SK-N-SH (cell line): ENCODE data around the gene DUSP16. TPM values are rescaled to one million over a fixed set of nuclear protein-coding genes. Genes with fewer than 3 reads are reported as not detected.
A peak's percentile ranks its signal among the peaks of the same experiment; 100 is the strongest.

ENCODE experiments used
- CTCF ChIA-PET: fragments of 300-600, 350-600 bp; formaldehyde crosslinking; extraction: SDS; loops from one replicate; lab custom pipeline; 2021; lab: Yijun Ruan, JAX
- POLR2A ChIA-PET: fragments of 350-600 bp; sonication (Branson Sonifier 250); formaldehyde crosslinking; extraction: SDS; loops from one replicate; lab custom pipeline; 2020; ENCODE audit warnings: antibody characterized with exemption, inconsistent platforms; lab: Yijun Ruan, JAX
- DNase-seq: peaks from one replicate; pipeline ENCODE4 v3.0.0; 2012
- H2AFZ ChIP-seq: fragments of 200-600 bp; sonication (generic); 2 replicates; pipeline ENCODE4 v1.8.1; 2016; ENCODE audit warnings: antibody characterized with exemption, mild to moderate bottlenecking, low read depth
- H3F3A ChIP-seq: fragments of 200-600 bp; sonication (generic); replicated peaks from 2 replicates; pipeline ENCODE3; 2016; ENCODE audit warnings: antibody characterized with exemption, mild to moderate bottlenecking; ENCODE audit not compliant: insufficient read depth
- H3K27ac ChIP-seq, 2 experiments: fragments of 200-500 bp in 1 of 2; fragments of 200-600 bp in 1 of 2; sonication (Bioruptor generic) in 1 of 2; sonication (generic), shearing (Covaris generic) in 1 of 2; 2 replicates each; pipeline versions ENCODE4 v1.5.1 to v1.6.1; 2014 to 2016; ENCODE audit warnings: low read depth in 2 of 2, inconsistent platforms in 1 of 2, low read length in 1 of 2, mild to moderate bottlenecking in 1 of 2, mixed read lengths in 1 of 2
- H3K27me3 ChIP-seq: fragments of 200-600 bp; sonication (generic), shearing (Covaris generic); 2 replicates; pipeline ENCODE4 v1.6.1; 2016; ENCODE audit warnings: mixed run types; ENCODE audit not compliant: insufficient read depth
- H3K36me3 ChIP-seq, 2 experiments: fragments of 200-500 bp in 1 of 2; fragments of 200-600 bp in 1 of 2; sonication (Bioruptor generic) in 1 of 2; sonication (generic) in 1 of 2; replicated peaks in 1 of 2; 2 replicates each; pipeline versions ENCODE3 to v1.5.1; 2014 to 2016; ENCODE audit warnings: low read length in 1 of 2, mild to moderate bottlenecking in 1 of 2; ENCODE audit not compliant: insufficient read depth in 2 of 2, control insufficient read depth in 1 of 2
- H3K4me1 ChIP-seq, 2 experiments: fragments of 200-500 bp in 1 of 2; fragments of 200-600 bp in 1 of 2; sonication (Bioruptor generic) in 1 of 2; sonication (generic), shearing (Covaris generic) in 1 of 2; 2 replicates each; pipeline versions ENCODE4 v1.5.1 to v1.6.1; 2014 to 2016; ENCODE audit warnings: low read depth in 1 of 2, low read length in 1 of 2, mixed run types in 1 of 2; ENCODE audit not compliant: insufficient read depth in 2 of 2, control insufficient read depth in 1 of 2
- H3K4me2 ChIP-seq: fragments of 200-600 bp; sonication (generic), shearing (Covaris generic); 2 replicates; pipeline ENCODE4 v1.6.1; 2017; ENCODE audit warnings: mixed run types
- H3K4me3 ChIP-seq, 2 experiments: fragments of 200-500 bp in 1 of 2; fragments of 200-600 bp in 1 of 2; sonication (Bioruptor generic) in 1 of 2; sonication (generic), shearing (Covaris generic) in 1 of 2; 2 replicates each; pipeline versions ENCODE4 v1.5.1 to v1.8.1; 2014 to 2016; ENCODE audit warnings: low read depth in 2 of 2, inconsistent platforms in 1 of 2, low read length in 1 of 2, mild to moderate bottlenecking in 1 of 2, mixed read lengths in 1 of 2, moderate library complexity in 1 of 2
- H3K79me2 ChIP-seq: fragments of 200-600 bp; sonication (generic); 2 replicates; pipeline ENCODE4 v1.8.1; 2017; ENCODE audit warnings: mild to moderate bottlenecking; ENCODE audit not compliant: insufficient read depth
- H3K9ac ChIP-seq: fragments of 200-600 bp; sonication (generic); 2 replicates; pipeline ENCODE4 v1.6.1; 2017; ENCODE audit warnings: mixed run types
- H3K9me2 ChIP-seq: fragments of 200-600 bp; sonication (generic); 2 replicates; pipeline ENCODE4 v1.6.1; 2017; ENCODE audit warnings: mixed run types
- H3K9me3 ChIP-seq: fragments of 200-600 bp; sonication (generic); 2 replicates; pipeline ENCODE4 v1.6.1; 2017; ENCODE audit warnings: mixed run types, mild to moderate bottlenecking, moderate library complexity
- H4K20me1 ChIP-seq: fragments of 200-600 bp; sonication (generic); 2 replicates; pipeline ENCODE4 v1.6.1; 2017; ENCODE audit warnings: mild to moderate bottlenecking, mixed run types; ENCODE audit not compliant: insufficient read depth
- EP300 ChIP-seq, 2 experiments: IDR thresholded peaks; 2 replicates each; pipeline versions ENCODE4 v1.4.0 to v1.6.1; 2012; ENCODE audit warnings: borderline replicate concordance in 1 of 2, low read depth in 1 of 2, low read length in 1 of 2
- EZH2phosphoT487 ChIP-seq: fragments of 200-600 bp; sonication (generic); IDR thresholded peaks from 2 replicates; pipeline ENCODE4 v1.6.1; 2017; ENCODE audit warnings: low read depth, mixed run types, mild to moderate bottlenecking, antibody characterized with exemption, moderate library complexity, borderline replicate concordance
- FOXM1 ChIP-seq: IDR thresholded peaks from 2 replicates; pipeline ENCODE4 v1.4.0; 2012; ENCODE audit warnings: low read depth, mild to moderate bottlenecking
- GATA2 ChIP-seq: sonication (generic); formaldehyde crosslinking; IDR thresholded peaks from 2 replicates; pipeline ENCODE4 v1.5.0; 2020; ENCODE audit warnings: mild to moderate bottlenecking, missing genetic modification reagents
- RCOR1 ChIP-seq: fragments of 150-350 bp; IDR thresholded peaks from 2 replicates; pipeline ENCODE4 v1.6.1; 2017; ENCODE audit warnings: antibody characterized with exemption, low read length
- RFX5 ChIP-seq: IDR thresholded peaks from 2 replicates; pipeline ENCODE4 v1.6.1; 2012; ENCODE audit warnings: mild to moderate bottlenecking, improper control_type of control experiment, low read length
- SIN3A ChIP-seq: IDR thresholded peaks from 2 replicates; pipeline ENCODE4 v1.6.1; 2012; ENCODE audit warnings: low read depth, mild to moderate bottlenecking, low read length, moderate library complexity, borderline replicate concordance
- TAF1 ChIP-seq: IDR thresholded peaks from 2 replicates; pipeline ENCODE4 v1.6.1; 2012; ENCODE audit warnings: low read depth, mild to moderate bottlenecking, low read length, moderate library complexity, borderline replicate concordance
- TCF12 ChIP-seq: IDR thresholded peaks from 2 replicates; pipeline ENCODE4 v1.4.0; 2012
- WGBS: methylation state at CpG from one replicate; pipeline ENCODE4 v1.1.6; 2017; ENCODE audit warnings: low lambda C conversion rate; 5-methylcytosine and 5-hydroxymethylcytosine counted together
- polyA plus RNA-seq, 3 experiments: library from polyadenylated mRNA; depleted of rRNA; stranded (reverse); fragments of >200 nt; gene quantifications; 2 replicates each; pipeline ENCODE4 v1.2.3, GENCODE V29; 2012
- TF ChIP-seq, protein P1 (sequence below): fragments of 200-600 bp; sonication (generic); IDR thresholded peaks from 2 replicates; pipeline ENCODE4 v1.6.1; 2017; ENCODE audit warnings: antibody characterized with exemption, mild to moderate bottlenecking, moderate library complexity
- TF ChIP-seq, protein P2 (sequence below): fragments of 150-350 bp; IDR thresholded peaks from 2 replicates; pipeline ENCODE4 v1.6.1; 2017; ENCODE audit warnings: antibody characterized with exemption, low read length, low read depth, borderline replicate concordance
- TF ChIP-seq, protein P3 (sequence below): IDR thresholded peaks from 2 replicates; pipeline ENCODE4 v1.4.0; 2012; ENCODE audit warnings: low read depth, borderline replicate concordance

DUSP16 gene
- polyA plus RNA-seq, 1 of the 3 experiments (the other 2 are of a cell fraction): 7.1 TPM

DNA sequence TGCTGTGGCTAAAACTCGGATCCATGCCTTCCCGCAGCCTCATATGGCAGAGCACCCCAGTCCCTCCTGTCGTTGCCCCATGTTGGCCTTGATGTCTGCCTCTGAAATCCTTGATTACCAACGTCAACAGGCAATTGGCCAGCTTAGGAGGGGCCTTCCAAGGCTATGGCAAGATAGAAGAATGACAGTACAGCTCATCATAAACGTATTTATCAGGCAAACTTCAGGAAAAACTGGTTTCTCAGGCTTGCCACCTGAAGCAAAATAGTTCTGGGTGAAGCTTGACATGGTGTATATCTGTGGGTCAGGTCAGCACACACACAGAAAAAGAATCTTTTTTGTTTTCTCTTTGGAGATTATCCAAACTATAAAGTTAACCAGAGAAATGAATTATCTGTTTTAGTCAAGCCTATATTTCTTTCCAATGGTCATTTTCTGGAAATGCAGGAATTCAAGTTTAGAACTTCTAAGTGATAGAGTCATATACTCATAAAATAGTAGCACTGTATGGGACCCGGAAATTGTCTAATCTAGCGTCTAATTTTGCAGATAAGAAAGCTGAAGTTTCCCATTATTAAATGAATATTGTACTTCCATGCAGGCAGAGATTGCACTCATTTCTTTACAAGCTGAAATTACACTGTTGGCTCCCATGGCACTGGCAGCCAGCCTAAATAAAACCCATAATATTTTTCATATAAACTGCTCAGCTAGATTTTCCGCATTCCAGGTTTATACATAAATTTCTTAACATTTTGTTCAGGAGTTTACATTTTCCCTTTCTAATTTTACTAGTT, 24.4 kb upstream of the DUSP16 start:
- H3K4me1 ChIP-seq: peaks cover 0 to 12% of the 10 kb centered on the region in 2 experiments; a peak in 2 of 4 replicates
- DNase-seq: no peak
- H2AFZ ChIP-seq: no peak overlapping the region
- no peaks in the 10 kb centered on the region for H3K79me2 ChIP-seq
- H3K9me3 ChIP-seq: no peaks in the 10 kb centered on the region
- no peaks in the 10 kb centered on the region for H3K36me3 ChIP-seq
- no peak overlapping the region for H3K27ac ChIP-seq
- H3K4me3 ChIP-seq: no peak overlapping the region
- POLR2A ChIA-PET: no interaction called here
- no peak overlapping the region for H3K9ac ChIP-seq
- CTCF ChIA-PET: interaction anchor here (0.9 to 2.2 kb wide), 2 partner anchors 10 to 24 kb away, joined by 3 to 5 read pairs; partner anchors contain the start of gene DUSP16
- TF ChIP-seq RFX5 (no peak), TAF1 (no peak)
- TF ChIP-seq, protein P1, sequence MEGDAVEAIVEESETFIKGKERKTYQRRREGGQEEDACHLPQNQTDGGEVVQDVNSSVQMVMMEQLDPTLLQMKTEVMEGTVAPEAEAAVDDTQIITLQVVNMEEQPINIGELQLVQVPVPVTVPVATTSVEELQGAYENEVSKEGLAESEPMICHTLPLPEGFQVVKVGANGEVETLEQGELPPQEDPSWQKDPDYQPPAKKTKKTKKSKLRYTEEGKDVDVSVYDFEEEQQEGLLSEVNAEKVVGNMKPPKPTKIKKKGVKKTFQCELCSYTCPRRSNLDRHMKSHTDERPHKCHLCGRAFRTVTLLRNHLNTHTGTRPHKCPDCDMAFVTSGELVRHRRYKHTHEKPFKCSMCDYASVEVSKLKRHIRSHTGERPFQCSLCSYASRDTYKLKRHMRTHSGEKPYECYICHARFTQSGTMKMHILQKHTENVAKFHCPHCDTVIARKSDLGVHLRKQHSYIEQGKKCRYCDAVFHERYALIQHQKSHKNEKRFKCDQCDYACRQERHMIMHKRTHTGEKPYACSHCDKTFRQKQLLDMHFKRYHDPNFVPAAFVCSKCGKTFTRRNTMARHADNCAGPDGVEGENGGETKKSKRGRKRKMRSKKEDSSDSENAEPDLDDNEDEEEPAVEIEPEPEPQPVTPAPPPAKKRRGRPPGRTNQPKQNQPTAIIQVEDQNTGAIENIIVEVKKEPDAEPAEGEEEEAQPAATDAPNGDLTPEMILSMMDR: no peak
- H3K27me3 ChIP-seq: no peaks in the 10 kb centered on the region
- WGBS: 67% methylated on average over 8 of the region's 8 CpGs
- H3K4me2 ChIP-seq: no peak overlapping the region
- H4K20me1 ChIP-seq: no peaks in the 10 kb centered on the region
- H3F3A ChIP-seq: no peaks in the 10 kb centered on the region
- no peaks in the 10 kb centered on the region for H3K9me2 ChIP-seq

DNA sequence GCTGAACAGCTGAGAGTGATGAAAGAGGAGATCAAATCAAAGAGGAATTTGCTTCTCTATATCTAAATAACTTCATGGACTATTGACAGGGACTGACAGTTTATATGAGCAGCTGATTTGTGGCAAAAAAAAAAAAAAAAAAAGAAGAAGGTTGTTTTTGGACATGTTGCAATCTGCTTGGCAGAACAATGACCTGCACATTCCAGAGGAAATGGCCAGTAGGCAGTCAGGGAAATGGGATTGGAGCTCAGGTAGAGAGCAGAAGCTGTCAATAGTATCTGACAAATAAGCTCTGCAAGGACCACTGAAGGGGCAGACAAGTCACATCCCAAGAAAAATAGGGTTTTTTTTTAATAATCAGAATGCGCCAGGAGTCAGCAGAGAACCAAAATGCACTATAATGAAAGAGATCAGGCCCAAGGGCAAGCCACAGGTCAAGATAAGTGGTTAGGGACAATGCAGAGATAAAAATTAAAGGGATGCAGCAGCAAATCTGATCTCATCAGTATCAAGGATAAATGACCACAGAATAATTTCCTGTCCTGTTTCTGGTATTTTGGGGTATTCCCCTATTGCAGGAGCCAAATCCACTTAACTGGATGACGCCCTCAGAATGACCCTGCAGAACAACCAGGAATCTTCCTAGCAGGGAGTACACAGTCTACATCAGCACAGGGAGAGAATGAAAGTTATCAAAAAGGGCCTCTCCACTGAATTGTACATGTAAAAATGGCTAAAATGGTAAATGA, 22.6 kb upstream of the DUSP16 start:
- CTCF ChIA-PET: interaction anchor here (0.9 kb wide), 1 partner anchor 16 kb away, joined by 3 read pairs; no protein-coding TSS in a partner anchor
- Histone ChIP-seq H4K20me1 (no peaks in the 10 kb centered on the region), H3F3A (no peaks in the 10 kb centered on the region), H3K79me2 (no peaks in the 10 kb centered on the region)
- 77% methylated on average over 2 of the region's 2 CpGs for WGBS
- peak; percentile 31 for DNase-seq
- TF ChIP-seq EP300 (IDR thresholded peaks at IDR 0.05; ENCODE audit: borderline replicate concordance in 1 of 2, low read depth in 1 of 2, low read length in 1 of 2) (0 out of 4 replicates have a peak, but pooled peaks of 1 of the 2 experiments have one; percentile 17), EZH2phosphoT487 (no peak), FOXM1 (no peak), RCOR1 (peak; percentile 23; the same call in 1 of the 2 replicates), SIN3A (no peak), TCF12 (no peak), GATA2 (no peak; the same call in 1 of the 2 replicates)
- TF ChIP-seq, protein P1: no peak
- TF ChIP-seq, protein P2, sequence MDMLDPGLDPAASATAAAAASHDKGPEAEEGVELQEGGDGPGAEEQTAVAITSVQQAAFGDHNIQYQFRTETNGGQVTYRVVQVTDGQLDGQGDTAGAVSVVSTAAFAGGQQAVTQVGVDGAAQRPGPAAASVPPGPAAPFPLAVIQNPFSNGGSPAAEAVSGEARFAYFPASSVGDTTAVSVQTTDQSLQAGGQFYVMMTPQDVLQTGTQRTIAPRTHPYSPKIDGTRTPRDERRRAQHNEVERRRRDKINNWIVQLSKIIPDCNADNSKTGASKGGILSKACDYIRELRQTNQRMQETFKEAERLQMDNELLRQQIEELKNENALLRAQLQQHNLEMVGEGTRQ: no peak
- TF ChIP-seq, protein P3, sequence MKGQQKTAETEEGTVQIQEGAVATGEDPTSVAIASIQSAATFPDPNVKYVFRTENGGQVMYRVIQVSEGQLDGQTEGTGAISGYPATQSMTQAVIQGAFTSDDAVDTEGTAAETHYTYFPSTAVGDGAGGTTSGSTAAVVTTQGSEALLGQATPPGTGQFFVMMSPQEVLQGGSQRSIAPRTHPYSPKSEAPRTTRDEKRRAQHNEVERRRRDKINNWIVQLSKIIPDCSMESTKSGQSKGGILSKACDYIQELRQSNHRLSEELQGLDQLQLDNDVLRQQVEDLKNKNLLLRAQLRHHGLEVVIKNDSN: no peak
- TF ChIP-seq, all 33 proteins: peak for 2
- no peaks in the 10 kb centered on the region for H3K36me3 ChIP-seq
- H3K9ac ChIP-seq: no peak overlapping the region
- POLR2A ChIA-PET: interaction anchor here (0.7 kb wide), 1 partner anchor 1039 kb away, joined by 3 read pairs; no protein-coding TSS in a partner anchor
- no peak overlapping the region for H2AFZ ChIP-seq
- H3K27me3 ChIP-seq: no peaks in the 10 kb centered on the region
- no peak overlapping the region for H3K4me2 ChIP-seq
- H3K4me3 ChIP-seq: no peak overlapping the region
- H3K9me3 ChIP-seq: no peaks in the 10 kb centered on the region
- H3K4me1 ChIP-seq: peaks cover 0 to 12% of the 10 kb centered on the region in 2 experiments; a peak in 2 of 4 replicates
- H3K9me2 ChIP-seq: no peaks in the 10 kb centered on the region
- H3K27ac ChIP-seq: no peak overlapping the region
